Peyer's patch (tissue), 4 donors: ENCODE data around the gene PMM1.
A peak's percentile ranks its signal among the peaks of the same experiment; 100 is the strongest.

Experiments used
- CTCF ChIP-seq, 6 experiments: fragments of 450-650 bp in 4 of 6; fragments of 200-600 bp in 2 of 6; sonication (generic) in 1 of 6; IDR thresholded peaks; one replicate each; pipeline ENCODE4 v1.5.1; 2017 to 2019; ENCODE audit warnings: antibody characterized with exemption in 6 of 6, mild to moderate bottlenecking in 3 of 6, moderate library complexity in 1 of 6
- POLR2A ChIP-seq, 2 donors: fragments of 450-650 bp; IDR thresholded peaks; one replicate each; pipeline ENCODE4 v1.5.1; 2017; ENCODE audit warnings: antibody characterized with exemption in 2 of 2, mild to moderate bottlenecking in 2 of 2, moderate library complexity in 2 of 2

DNA sequence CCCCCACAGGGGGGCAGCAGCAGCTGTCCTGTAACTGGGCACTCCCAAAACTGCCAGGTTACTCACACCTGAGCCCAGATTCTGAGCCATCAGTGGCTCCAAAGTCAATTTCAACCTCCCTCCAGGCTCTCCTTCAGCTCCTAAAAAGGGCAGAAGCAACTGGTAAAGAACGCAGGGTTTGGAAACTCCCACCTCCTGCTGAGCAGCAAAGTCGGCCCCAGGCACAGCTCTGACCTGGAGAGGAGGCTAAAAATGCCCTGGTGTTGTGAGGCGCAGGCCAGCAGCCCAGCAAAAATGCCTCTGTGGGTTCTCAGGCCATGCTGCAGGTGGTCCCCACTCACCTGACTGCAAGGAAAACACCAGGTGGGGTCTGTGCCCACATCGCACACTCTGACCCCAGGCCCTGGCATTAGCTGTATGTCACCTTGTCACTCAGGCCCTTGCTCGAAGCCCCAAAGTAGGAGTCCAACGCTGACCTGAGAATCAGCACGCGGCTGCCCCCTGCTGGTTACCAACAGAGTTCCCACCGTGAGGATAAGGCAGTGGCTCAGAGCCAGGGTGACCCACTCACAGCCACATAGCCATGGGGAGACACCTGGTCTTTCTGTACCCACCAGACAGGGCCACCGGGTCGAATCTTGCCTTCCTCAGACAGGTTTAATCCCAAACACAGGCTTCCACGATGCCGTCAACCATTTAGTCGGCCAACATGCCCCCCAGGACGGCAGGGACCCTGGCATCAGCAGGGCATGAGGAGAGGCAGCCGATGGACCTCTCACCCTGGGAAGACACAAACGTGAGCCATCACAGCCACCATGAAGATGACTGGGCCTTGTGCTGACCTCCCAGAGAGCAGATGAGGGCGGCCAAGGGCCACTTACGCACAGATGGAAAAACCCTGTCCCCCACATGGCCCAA, 56.5 kb downstream of the PMM1 start:
- TF ChIP-seq POLR2A (IDR thresholded peaks at IDR 0.05) (no peak), CTCF (IDR thresholded peaks at IDR 0.05) (peak; percentile 56 to 83 (median 74))
